ENCODE data around the gene RAET1L. TPM values are rescaled to one million over a fixed set of nuclear protein-coding genes. Genes with fewer than 3 reads are reported as not detected.
"Not testable (repeated sequence)": the region's sequence is repeated elsewhere in the genome, so short reads cannot be mapped to it uniquely, and the experiment has no call there.

RAET1L gene
- total and polyA plus RNA-seq, 5 experiments from 2014 or later: not detected

DNA sequence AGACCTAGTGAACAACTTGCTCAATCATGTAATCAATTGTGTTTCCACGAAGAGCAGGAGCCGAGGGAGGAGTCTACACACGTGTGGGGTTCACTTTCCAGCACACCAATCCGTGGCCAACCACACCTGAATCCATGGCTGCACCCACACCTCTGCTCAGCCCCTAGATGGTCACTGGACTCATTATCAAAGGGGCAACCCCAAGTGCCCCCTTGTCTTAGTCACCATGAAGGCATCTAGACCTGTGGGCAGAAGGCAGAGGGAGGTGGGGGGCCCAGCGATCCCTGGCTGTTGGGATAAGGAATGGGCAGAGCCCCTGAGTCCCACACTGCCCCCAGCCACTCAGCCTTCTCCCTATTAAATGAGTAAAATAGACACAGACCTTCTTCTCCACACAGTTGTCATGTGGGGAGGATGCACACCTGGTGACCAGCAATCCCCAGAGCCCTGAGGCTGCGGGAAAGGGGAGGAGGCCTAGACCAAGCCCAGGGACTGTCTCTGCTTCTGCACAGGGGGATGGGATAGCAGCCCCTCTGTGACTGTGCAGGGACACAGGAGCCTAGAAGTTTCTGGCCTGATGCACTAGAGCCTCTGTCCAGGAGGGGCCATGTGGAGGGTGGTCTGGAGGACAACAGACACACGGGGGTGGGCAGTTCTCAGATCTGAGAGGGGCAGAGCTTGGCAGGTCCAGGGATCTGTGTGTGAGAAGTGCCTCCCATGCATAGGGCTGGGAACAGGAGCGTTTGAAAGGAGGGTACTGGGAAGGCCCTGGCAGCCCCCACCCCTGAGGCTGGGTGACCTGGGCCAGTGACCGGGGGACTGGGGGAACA lies 1.9 kb upstream of the RAET1L start:
- Mint-ChIP-seq H3K9me3 (no peaks in the 10 kb centered on the region), H3K4me3 (peak overlapping the region in 2 of 10 donors; percentile 3 to 8), H3K4me1 (peaks cover 9 to 19% (median 12%) of the 10 kb centered on the region in 4 donors), H3K36me3 (no peaks in the 10 kb centered on the region), H3K27ac (no peak overlapping the region), H3K27me3 (peaks cover 19 to 61% (median 48%) of the 10 kb centered on the region in 5 donors)
- POLR2A ChIA-PET: no interaction called here
- no peak for DNase-seq
- no peak for ATAC-seq

DNA sequence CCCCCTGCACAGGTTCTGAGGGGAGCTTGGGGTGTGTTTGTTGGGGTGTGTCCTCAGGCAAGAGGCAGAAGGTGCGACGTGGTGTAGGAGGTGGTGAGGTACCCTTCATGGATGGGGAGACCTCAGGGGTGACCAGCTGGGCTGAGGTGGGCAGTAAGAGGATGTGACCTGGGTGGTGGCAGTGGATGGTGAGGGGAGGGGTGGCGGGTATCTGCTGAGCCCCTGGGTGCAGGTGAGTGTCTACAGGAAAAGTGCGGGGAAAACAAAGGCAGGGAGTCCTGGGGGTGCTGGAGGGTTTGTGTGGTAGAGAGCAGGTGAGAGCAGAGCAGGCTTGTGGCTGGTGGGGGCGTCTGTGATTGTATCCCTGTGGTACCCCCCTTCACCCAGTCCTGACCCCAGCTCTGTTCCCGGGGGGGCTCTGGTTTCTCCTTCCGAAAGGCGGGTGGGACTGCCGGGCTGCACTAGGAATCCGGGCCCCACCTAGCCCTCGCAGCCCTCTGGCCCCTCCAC lies 631 bp downstream of the RAET1L start:
- peak overlapping the region in 1 of 10 donors; percentile 65 for H3K27ac Mint-ChIP-seq
- ATAC-seq (peak in 1 of 2 donors; percentile 13), DNase-seq (no peak)
- H3K4me3 Mint-ChIP-seq: peak overlapping the region in 2 of 10 donors; percentile 3 to 7
- H3K36me3 Mint-ChIP-seq: no peaks in the 10 kb centered on the region
- H3K4me1 Mint-ChIP-seq: peaks cover 9 to 15% (median 12%) of the 10 kb centered on the region in 4 donors
- H3K9me3 Mint-ChIP-seq: no peaks in the 10 kb centered on the region
- POLR2A ChIA-PET: no interaction called here
- H3K27me3 Mint-ChIP-seq: peaks cover 19 to 70% (median 51%) of the 10 kb centered on the region in 5 donors

DNA sequence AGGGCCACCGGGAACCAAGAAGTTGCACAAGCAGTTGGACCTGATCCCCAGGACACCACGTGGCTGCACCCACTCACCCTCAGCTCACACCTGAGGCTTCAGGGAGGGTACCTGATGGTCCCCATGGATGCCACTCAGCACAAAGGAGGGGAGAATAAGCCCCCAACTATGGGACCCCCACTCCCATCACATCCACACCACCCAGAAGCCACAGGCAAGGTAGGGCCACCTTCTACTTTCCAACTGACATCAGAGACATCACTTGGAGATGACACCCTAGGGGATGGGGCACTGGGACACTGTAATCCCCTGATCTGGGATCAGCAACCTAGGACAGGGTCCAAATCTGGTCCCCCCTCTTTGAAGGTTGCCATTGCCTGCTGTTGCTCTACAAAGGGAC lies 1.3 kb downstream of the RAET1L start:
- H3K9me3 Mint-ChIP-seq, POLR2A ChIA-PET, H3K36me3 Mint-ChIP-seq, H3K27ac Mint-ChIP-seq, DNase-seq, H3K4me3 Mint-ChIP-seq, ATAC-seq: not testable (repeated sequence)
- Mint-ChIP-seq H3K4me1 (peaks cover 9 to 13% (median 10%) of the 10 kb centered on the region in 4 donors), H3K27me3 (peaks cover 19 to 73% (median 56%) of the 10 kb centered on the region in 5 donors)

DNA sequence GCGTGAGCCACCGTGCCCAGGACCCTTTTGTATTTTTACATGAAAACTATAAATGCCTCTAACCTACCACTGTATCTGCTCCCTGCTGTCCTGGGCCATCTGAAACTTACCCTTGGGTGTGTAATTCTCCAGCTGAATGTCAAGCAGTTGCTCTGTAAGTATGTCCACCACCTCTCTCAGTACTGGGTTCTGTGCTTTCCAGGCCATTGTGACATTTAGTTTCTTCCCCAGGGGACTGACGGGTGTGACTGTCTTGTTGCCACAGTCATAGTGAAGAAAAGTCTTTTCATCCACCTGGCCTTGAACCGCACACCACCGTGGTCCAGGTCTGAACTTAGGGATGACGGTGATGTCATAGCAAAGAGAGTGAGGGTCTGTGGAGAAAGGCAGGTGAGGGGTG lies 3.5 kb downstream of the RAET1L start:
- H3K4me3 Mint-ChIP-seq, DNase-seq, H3K27ac Mint-ChIP-seq, H3K36me3 Mint-ChIP-seq, POLR2A ChIA-PET, ATAC-seq, H3K9me3 Mint-ChIP-seq: not testable (repeated sequence)
- peaks cover 24 to 69% (median 57%) of the 10 kb centered on the region in 5 donors for H3K27me3 Mint-ChIP-seq
- peaks cover 8 to 16% (median 10%) of the 10 kb centered on the region in 4 donors for H3K4me1 Mint-ChIP-seq

DNA sequence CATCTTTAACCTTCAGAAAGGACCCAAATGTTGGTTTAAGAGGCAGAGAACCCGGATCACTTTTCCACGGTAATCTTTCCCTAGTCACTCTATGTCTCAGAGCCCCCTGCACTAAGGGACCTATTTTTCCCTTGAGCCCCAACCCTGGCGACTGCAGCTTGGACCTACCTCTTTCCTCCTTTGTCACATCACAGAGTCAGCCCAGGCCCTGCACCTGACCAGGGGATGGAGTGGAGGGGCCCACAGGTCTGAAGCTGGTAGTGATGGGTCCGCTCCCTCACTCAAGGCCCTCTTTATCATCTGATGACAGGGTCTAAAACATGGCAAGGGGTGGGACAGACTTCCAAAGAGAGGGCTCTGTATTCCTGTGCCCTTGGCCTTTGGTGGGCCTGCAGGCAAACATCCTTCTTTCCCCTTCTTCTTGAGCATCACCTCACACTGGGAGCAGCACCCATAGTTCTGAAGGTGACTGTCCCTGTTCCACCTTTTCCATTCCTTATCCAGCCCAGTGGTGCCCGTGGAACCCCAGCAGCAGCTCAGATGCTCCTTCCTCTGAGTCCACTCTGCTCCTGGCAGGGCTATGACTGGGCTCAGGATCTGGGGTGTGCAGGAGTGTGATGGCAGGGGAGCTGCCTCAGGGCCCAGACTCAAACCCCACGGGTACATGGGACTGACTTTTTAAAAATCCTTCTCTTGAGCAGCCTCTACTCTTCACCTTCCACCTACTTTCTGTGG lies 6.3 kb downstream of the RAET1L start:
- peaks cover 0 to under 1% (median 0%) of the 10 kb centered on the region in 9 donors for H3K9me3 Mint-ChIP-seq
- peaks cover 28 to 65% (median 51%) of the 10 kb centered on the region in 5 donors for H3K27me3 Mint-ChIP-seq
- ATAC-seq (no peak), DNase-seq (no peak)
- no peak overlapping the region for H3K4me3 Mint-ChIP-seq
- H3K4me1 Mint-ChIP-seq: peaks cover 9 to 16% (median 10%) of the 10 kb centered on the region in 4 donors
- no peaks in the 10 kb centered on the region for H3K36me3 Mint-ChIP-seq
- POLR2A ChIA-PET: no interaction called here
- no peak overlapping the region for H3K27ac Mint-ChIP-seq

DNA sequence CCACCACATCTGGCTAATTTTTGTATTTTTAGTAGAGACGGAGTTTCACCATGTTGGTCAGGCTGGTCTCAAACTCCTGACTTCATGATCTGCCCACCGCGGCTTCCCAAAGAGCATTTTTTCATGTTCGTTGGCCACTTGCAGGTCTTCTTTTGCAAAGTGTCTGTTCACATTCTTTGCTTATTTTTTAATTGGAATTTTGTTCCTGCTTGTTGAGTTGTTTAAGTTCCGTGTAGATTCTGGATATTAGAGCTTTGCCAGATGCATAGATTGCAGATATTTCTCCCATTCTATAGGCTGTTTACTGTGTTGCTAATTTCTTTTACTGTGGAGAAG lies 8.2 kb downstream of the RAET1L start:
- H3K27ac Mint-ChIP-seq, ATAC-seq, H3K36me3 Mint-ChIP-seq, DNase-seq, H3K4me3 Mint-ChIP-seq, H3K9me3 Mint-ChIP-seq: not testable (repeated sequence)
- H3K27me3 Mint-ChIP-seq: peaks cover 40 to 81% (median 61%) of the 10 kb centered on the region in 5 donors
- H3K4me1 Mint-ChIP-seq: peaks cover 12 to 20% (median 13%) of the 10 kb centered on the region in 4 donors
- POLR2A ChIA-PET: interaction anchor here (1.3 kb wide), 1 partner anchor 10 kb away, joined by 3 read pairs; no protein-coding TSS in a partner anchor

DNA sequence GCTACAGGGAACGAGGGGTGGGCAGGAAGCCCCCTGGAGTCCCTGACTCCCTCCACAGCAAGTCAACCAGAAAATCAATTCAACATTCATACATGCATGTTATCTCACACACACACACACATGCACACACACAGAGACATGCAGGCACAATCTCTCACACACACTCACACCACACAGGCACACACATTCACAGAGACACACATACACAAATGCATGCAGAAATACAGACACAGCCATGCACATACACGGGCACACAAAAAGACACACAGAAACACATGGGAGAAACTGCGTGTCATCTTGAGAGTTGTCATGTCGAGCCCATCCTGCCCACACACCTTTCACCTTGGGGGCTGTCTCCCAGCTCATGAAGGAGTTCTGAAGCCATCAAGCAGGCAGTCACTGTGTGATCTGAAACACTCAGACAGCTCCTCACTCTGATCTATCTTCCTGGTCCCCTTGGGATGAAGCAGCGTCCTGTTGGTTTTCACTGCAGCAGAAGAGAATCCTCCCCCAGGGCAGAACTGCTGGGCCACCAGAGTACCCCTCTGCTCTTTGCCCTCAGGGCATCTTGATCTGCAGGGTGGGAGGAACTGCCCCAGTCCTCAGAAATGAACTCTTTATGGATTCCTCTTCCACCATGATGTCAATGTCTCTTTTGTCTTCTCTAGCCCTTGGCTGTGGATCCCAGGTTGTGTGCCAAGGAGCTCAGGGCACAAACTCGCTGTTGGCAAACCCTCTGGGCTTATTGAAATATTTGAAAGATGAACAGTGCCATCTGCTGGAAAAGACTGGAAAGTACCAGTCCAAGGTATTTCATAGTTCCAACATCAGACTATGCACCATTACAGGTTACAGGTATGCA lies 8.8 kb downstream of the RAET1L start:
- Mint-ChIP-seq H3K36me3 (no peaks in the 10 kb centered on the region), H3K27ac (no peak overlapping the region), H3K9me3 (peaks cover 0 to 3% (median 0%) of the 10 kb centered on the region in 9 donors), H3K4me3 (peak overlapping the region in 1 of 10 donors; percentile 13), H3K4me1 (peaks cover 12 to 20% (median 13%) of the 10 kb centered on the region in 4 donors), H3K27me3 (peaks cover 40 to 83% (median 61%) of the 10 kb centered on the region in 5 donors)
- POLR2A ChIA-PET: interaction anchor here (1.3 kb wide), 1 partner anchor 10 kb away, joined by 3 read pairs; no protein-coding TSS in a partner anchor
- ATAC-seq (peak; percentile 83 to 87), DNase-seq (peak in 9 of 10 donors; percentile 24 to 81 (median 60))

DNA sequence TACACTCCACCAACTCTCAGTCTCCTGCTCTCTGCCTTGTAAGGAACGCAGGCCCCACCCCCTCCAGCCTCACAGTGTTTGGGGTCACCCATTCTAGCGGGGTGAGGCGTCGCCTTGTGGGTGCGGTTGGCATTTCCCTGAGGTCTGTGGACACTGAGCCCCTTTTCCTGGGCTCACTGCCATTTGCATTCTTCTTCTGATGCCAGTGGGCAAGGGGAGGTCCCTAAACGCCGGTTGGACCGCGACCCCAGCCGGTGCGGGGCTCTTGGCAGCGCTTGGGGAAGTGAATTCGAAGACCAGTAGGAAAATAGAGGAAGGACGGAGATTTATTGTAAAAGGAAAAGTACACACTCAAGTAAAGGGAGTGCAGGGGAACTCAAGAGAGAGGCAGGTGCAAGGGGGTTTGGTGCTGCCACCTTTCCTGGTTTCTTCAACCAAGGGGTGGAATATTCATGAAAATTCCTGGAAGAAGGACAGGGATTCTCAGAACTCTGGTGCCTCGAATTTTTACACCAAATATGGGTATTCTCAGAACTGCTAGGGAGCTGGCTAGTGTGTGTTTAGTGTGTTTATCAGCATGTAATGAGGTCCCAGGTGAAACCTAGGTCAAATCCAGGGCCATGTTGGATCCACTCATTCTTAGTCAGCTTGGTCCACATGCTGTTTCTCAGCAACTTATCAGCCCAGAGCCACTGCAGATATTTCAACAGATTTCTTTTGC lies 9.9 kb downstream of the RAET1L start:
- H3K9me3 Mint-ChIP-seq, H3K36me3 Mint-ChIP-seq, POLR2A ChIA-PET, DNase-seq: not testable (repeated sequence)
- ATAC-seq: peak; percentile 50 to 54
- H3K27me3 Mint-ChIP-seq: peaks cover 46 to 86% (median 63%) of the 10 kb centered on the region in 5 donors
- H3K4me3 Mint-ChIP-seq: peak overlapping the region in 3 of 10 donors; percentile 2 to 24 (median 10)
- peak overlapping the region in 1 of 10 donors; percentile 7 for H3K27ac Mint-ChIP-seq
- H3K4me1 Mint-ChIP-seq: peaks cover 12 to 20% (median 13%) of the 10 kb centered on the region in 4 donors

DNA sequence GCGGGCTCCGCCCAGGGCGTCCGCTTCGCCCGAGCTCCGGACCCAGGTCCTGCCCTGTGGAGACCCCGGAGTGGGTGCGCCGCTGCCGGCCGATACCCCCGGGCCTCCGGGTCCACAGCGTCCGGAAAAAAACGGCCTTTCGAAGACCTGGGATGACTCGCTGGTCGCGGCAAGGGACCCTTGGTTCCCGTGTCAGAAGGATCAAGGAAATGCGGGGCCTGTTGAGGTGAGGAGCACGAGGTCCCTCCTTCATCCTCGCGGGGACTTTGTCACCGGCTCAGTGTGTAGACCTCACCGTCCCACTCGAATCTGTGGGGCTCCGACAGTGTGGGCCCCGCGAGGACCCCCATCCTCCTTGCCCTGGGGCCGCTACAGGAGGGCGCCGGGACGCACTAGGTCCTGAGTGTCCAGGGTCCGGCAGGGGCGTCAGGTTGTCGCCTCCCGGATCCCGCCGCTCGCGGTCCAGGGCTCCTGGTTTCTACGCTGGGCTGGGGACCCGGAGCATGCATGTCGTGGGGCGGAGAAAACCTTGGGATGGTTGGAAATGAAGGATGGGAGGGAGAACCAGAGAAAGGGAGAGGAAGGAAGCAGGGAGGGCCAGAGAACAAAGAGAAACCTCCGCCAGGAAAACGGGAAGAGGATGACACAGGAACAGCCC lies 10.6 kb downstream of the RAET1L start:
- DNase-seq, POLR2A ChIA-PET, H3K27ac Mint-ChIP-seq, H3K36me3 Mint-ChIP-seq, H3K9me3 Mint-ChIP-seq: not testable (repeated sequence)
- Mint-ChIP-seq H3K4me1 (peaks cover 12 to 20% (median 13%) of the 10 kb centered on the region in 4 donors), H3K27me3 (peaks cover 53 to 88% (median 68%) of the 10 kb centered on the region in 5 donors), H3K4me3 (peak overlapping the region in 3 of 10 donors; percentile 22 to 30 (median 24))
- peak in 1 of 2 donors; percentile 25 for ATAC-seq

DNA sequence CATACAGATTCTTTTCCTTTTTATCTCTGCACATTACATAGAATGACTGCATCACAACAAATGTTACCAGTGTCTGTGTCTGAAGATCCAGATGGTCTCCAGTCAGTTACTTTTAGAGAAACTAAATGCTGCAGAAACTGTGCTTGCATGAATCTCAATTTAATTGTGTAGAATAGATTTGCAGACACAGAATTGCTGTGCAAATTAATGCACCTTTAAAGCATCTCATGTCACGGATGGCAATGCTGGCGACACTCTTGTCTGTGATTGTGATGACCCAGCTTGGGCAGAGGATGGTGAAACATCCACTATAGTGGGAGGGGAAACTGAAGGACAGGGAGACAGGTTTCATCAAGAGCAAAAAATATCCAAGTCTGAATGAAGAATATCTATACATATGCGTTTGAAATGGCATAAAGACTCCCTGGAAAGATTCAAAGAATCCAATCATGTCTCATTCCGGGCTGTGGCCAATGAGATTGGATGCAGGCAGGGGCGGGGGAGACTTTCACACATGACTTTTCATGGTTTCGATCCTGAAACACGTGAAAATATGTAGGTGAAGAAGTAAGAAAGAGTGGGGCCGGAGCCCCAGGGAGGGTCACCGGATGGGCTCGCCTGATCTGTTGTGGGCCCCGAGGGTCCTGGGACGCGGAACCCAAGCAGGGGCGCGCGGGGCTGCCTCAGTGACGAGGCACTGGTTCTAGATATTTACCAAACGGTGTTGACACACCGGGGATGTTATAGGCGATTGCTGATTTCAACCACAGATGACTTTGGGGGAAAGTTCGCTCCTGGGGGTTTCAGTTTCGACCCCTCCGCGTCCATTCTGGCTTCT lies 11.3 kb downstream of the RAET1L start:
- Mint-ChIP-seq H3K4me1 (peaks cover 12 to 20% (median 13%) of the 10 kb centered on the region in 4 donors), H3K27me3 (peaks cover 56 to 90% (median 73%) of the 10 kb centered on the region in 5 donors), H3K4me3 (peak overlapping the region; percentile 16 to 66 (median 54))
- H3K36me3 Mint-ChIP-seq, ATAC-seq, H3K9me3 Mint-ChIP-seq, DNase-seq, H3K27ac Mint-ChIP-seq, POLR2A ChIA-PET: not testable (repeated sequence)

All from naive thymus-derived CD8-positive, alpha-beta T cell (primary cell).